ENCODE data around the gene PRKCH. TPM values are rescaled to one million over a fixed set of nuclear protein-coding genes. Genes with fewer than 3 reads are reported as not detected.

PRKCH gene
- total RNA-seq, 4 donors from 2014 or later, result 17.9 to 28.7 (median 25.0) TPM

GRCh38 chr14:61486930-61487495 is 165.6 kb downstream of the PRKCH start:
- TF ChIP-seq CTCF (IDR thresholded peaks at IDR 0.05) (no peak), EP300 (IDR thresholded peaks at IDR 0.05) (no peak), POLR2A (IDR thresholded peaks at IDR 0.05) (no peak), POLR2AphosphoS5 (IDR thresholded peaks at IDR 0.05) (no peak)
- peaks cover 0 to 30% (median 4%) of the 10 kb centered on the region in 3 donors for H3K4me1 ChIP-seq
- H3K36me3 ChIP-seq, result no peaks in the 10 kb centered on the region
- ATAC-seq, result no peak
- 80 to 100% methylated on average over 4 of the region's 5 CpGs for WGBS, 2 donors (ENCODE audit: low coverage in 1 of 2)
- H3K4me3 ChIP-seq, result no peak overlapping the region
- H3K27ac ChIP-seq, result no peak overlapping the region
- H3K9me3 ChIP-seq, result no peaks in the 10 kb centered on the region
- H3K27me3 ChIP-seq, result no peaks in the 10 kb centered on the region

GRCh38 chr14:61488417-61489401 is 167.3 kb downstream of the PRKCH start:
- Histone ChIP-seq H3K4me1 (peaks cover 0 to 30% (median 4%) of the 10 kb centered on the region in 3 donors), H3K27ac (peak overlapping the region in 2 of 4 donors; percentile 3 to 49), H3K4me3 (no peak overlapping the region), H3K36me3 (no peaks in the 10 kb centered on the region), H3K9me3 (no peaks in the 10 kb centered on the region), H3K27me3 (no peaks in the 10 kb centered on the region)
- ATAC-seq, result no peak
- TF ChIP-seq EP300 (IDR thresholded peaks at IDR 0.05), result no peak
- no peak for TF ChIP-seq POLR2A (IDR thresholded peaks at IDR 0.05)
- TF ChIP-seq POLR2AphosphoS5 (IDR thresholded peaks at IDR 0.05), result no peak
- no peak for TF ChIP-seq CTCF (IDR thresholded peaks at IDR 0.05)
- 46 to 93% methylated on average over 3 to 4 of the region's 4 CpGs for WGBS, 2 donors (ENCODE audit: low coverage in 1 of 2)

GRCh38 chr14:61489512-61489911 is 168.1 kb downstream of the PRKCH start:
- 76 to 78% methylated on average over 1 to 2 of the region's 2 CpGs for WGBS, 2 donors (ENCODE audit: low coverage in 1 of 2)
- TF ChIP-seq POLR2A (IDR thresholded peaks at IDR 0.05), result no peak
- TF ChIP-seq EP300 (IDR thresholded peaks at IDR 0.05), result no peak
- no peak for TF ChIP-seq CTCF (IDR thresholded peaks at IDR 0.05)
- H3K27ac ChIP-seq, result peak overlapping the region in 3 of 4 donors; percentile 3 to 49 (median 34)

GRCh38 chr14:61489932-61490331 is 168.6 kb downstream of the PRKCH start:
- Histone ChIP-seq H3K4me3 (no peak overlapping the region), H3K36me3 (no peaks in the 10 kb centered on the region), H3K27me3 (no peaks in the 10 kb centered on the region), H3K27ac (peak overlapping the region in 2 of 4 donors; percentile 34 to 49), H3K9me3 (no peaks in the 10 kb centered on the region), H3K4me1 (peaks cover 0 to 30% (median 4%) of the 10 kb centered on the region in 3 donors)
- peak; percentile 53 for ATAC-seq
- peak; percentile 27 for TF ChIP-seq POLR2AphosphoS5 (IDR thresholded peaks at IDR 0.05)
- TF ChIP-seq CTCF (IDR thresholded peaks at IDR 0.05), result no peak
- WGBS, 2 donors (ENCODE audit: low coverage in 1 of 2), result 67 to 69% methylated on average over 6 of the region's 6 CpGs

More at GRCh38 chr14:61489512-61489911, 168.1 kb downstream of the PRKCH start:
- H3K4me3 ChIP-seq, result no peak overlapping the region
- H3K27me3 ChIP-seq, result no peaks in the 10 kb centered on the region
- H3K4me1 ChIP-seq, result peaks cover 0 to 30% (median 4%) of the 10 kb centered on the region in 3 donors
- no peaks in the 10 kb centered on the region for H3K9me3 ChIP-seq
- H3K36me3 ChIP-seq, result no peaks in the 10 kb centered on the region
- ATAC-seq, result no peak
